ENCODE results near the gene LRP1B. TPM values are rescaled to one million over a fixed set of nuclear protein-coding genes. Genes with fewer than 3 reads are reported as not detected.

Gene LRP1B
- total and polyA plus RNA-seq, 2 of the 8 experiments (the other 6 are each of a cell fraction or from before 2014, with no cell fraction given): 0.03 TPM; not detected in 1

DNA sequence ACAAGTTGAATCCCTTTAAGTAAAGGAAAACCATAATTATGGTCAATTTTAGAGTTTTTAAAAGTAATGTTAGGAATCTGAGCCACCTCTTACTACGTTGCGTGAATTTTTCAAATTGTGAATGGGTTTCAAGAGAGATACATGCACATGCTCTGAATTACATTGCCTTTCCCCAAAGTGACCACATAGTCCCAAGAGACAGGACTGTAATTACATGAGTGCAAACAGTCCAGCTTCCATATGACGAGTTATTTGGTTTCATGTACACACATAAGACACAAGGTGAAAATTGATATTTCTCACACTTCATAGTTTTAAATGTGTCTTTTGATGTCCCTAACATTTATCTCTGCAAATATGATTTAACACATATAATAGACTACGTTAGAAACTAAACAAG lies 850.8 kb downstream of the LRP1B start (continued):
- TF ChIP-seq, protein P1, sequence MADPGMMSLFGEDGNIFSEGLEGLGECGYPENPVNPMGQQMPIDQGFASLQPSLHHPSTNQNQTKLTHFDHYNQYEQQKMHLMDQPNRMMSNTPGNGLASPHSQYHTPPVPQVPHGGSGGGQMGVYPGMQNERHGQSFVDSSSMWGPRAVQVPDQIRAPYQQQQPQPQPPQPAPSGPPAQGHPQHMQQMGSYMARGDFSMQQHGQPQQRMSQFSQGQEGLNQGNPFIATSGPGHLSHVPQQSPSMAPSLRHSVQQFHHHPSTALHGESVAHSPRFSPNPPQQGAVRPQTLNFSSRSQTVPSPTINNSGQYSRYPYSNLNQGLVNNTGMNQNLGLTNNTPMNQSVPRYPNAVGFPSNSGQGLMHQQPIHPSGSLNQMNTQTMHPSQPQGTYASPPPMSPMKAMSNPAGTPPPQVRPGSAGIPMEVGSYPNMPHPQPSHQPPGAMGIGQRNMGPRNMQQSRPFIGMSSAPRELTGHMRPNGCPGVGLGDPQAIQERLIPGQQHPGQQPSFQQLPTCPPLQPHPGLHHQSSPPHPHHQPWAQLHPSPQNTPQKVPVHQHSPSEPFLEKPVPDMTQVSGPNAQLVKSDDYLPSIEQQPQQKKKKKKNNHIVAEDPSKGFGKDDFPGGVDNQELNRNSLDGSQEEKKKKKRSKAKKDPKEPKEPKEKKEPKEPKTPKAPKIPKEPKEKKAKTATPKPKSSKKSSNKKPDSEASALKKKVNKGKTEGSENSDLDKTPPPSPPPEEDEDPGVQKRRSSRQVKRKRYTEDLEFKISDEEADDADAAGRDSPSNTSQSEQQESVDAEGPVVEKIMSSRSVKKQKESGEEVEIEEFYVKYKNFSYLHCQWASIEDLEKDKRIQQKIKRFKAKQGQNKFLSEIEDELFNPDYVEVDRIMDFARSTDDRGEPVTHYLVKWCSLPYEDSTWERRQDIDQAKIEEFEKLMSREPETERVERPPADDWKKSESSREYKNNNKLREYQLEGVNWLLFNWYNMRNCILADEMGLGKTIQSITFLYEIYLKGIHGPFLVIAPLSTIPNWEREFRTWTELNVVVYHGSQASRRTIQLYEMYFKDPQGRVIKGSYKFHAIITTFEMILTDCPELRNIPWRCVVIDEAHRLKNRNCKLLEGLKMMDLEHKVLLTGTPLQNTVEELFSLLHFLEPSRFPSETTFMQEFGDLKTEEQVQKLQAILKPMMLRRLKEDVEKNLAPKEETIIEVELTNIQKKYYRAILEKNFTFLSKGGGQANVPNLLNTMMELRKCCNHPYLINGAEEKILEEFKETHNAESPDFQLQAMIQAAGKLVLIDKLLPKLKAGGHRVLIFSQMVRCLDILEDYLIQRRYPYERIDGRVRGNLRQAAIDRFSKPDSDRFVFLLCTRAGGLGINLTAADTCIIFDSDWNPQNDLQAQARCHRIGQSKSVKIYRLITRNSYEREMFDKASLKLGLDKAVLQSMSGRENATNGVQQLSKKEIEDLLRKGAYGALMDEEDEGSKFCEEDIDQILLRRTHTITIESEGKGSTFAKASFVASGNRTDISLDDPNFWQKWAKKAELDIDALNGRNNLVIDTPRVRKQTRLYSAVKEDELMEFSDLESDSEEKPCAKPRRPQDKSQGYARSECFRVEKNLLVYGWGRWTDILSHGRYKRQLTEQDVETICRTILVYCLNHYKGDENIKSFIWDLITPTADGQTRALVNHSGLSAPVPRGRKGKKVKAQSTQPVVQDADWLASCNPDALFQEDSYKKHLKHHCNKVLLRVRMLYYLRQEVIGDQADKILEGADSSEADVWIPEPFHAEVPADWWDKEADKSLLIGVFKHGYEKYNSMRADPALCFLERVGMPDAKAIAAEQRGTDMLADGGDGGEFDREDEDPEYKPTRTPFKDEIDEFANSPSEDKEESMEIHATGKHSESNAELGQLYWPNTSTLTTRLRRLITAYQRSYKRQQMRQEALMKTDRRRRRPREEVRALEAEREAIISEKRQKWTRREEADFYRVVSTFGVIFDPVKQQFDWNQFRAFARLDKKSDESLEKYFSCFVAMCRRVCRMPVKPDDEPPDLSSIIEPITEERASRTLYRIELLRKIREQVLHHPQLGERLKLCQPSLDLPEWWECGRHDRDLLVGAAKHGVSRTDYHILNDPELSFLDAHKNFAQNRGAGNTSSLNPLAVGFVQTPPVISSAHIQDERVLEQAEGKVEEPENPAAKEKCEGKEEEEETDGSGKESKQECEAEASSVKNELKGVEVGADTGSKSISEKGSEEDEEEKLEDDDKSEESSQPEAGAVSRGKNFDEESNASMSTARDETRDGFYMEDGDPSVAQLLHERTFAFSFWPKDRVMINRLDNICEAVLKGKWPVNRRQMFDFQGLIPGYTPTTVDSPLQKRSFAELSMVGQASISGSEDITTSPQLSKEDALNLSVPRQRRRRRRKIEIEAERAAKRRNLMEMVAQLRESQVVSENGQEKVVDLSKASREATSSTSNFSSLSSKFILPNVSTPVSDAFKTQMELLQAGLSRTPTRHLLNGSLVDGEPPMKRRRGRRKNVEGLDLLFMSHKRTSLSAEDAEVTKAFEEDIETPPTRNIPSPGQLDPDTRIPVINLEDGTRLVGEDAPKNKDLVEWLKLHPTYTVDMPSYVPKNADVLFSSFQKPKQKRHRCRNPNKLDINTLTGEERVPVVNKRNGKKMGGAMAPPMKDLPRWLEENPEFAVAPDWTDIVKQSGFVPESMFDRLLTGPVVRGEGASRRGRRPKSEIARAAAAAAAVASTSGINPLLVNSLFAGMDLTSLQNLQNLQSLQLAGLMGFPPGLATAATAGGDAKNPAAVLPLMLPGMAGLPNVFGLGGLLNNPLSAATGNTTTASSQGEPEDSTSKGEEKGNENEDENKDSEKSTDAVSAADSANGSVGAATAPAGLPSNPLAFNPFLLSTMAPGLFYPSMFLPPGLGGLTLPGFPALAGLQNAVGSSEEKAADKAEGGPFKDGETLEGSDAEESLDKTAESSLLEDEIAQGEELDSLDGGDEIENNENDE (IDR thresholded peaks at IDR 0.05; ENCODE audit: insufficient replicate concordance, low read length): no peak
- TF ChIP-seq ZNF274 (IDR thresholded peaks at IDR 0.05; ENCODE audit: borderline replicate concordance, extremely low read depth, low read length) (no peak), BCL11A (IDR thresholded peaks at IDR 0.05; ENCODE audit: low read depth in 2 of 2, low read length in 2 of 2) (no peak), EGR1 (IDR thresholded peaks at IDR 0.05; ENCODE audit: borderline replicate concordance, low read depth, low read length) (no peak), TAF7 (optimal IDR thresholded peaks at IDR 0.05; ENCODE audit: borderline replicate concordance, low read depth, low read length) (no peak)

Measured in H1 (cell line).